ENCODE measurements around the gene TMEM138. TPM values are rescaled to one million over a fixed set of nuclear protein-coding genes. Genes with fewer than 3 reads are reported as not detected.
"Not testable (repeated sequence)": the region's sequence is repeated elsewhere in the genome, so short reads cannot be mapped to it uniquely, and the experiment has no call there.

TMEM138 gene
- total RNA-seq, 1 experiment from 2014 or later: 43.6 TPM

DNA sequence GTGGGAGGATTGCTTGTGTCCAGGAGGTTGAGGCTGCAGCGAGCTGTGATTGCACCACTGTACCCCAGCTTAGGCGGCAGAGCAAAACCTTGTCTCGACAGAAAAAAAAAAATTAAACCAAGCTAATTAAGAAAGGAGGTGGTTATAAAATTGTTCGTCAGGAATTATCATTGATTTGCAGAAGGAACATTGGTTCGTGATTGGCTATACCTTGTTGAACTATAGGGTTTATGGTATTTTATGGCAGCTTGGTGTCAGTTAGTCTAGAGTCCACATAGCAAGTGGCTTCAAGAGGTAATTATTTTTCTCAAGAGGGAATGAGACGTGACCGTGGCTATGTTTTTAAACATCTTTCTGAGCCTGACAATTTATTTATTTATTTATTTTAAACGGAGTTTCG lies 18.7 kb downstream of the TMEM138 start:
- H3K36me3 Mint-ChIP-seq (ENCODE audit: insufficient read depth in 1 of 3, low read depth in 3 of 3): peaks cover 12 to 16% (median 15%) of the 10 kb centered on the region in 3 experiments; a peak in 6 of 7 replicates

GRCh38 chr11:61383859-61384258 lies 21.7 kb downstream of the TMEM138 start:
- not testable (repeated sequence) for H3K27me3 Mint-ChIP-seq (ENCODE audit: low read depth); H2BK120ac ChIP-seq (ENCODE audit: low read depth, low read length, poor library complexity, severe bottlenecking); H2BK20ac ChIP-seq (ENCODE audit: low read depth, low read length, poor library complexity, severe bottlenecking); H3K36me3 Mint-ChIP-seq (ENCODE audit: insufficient read depth in 1 of 3, low read depth in 3 of 3); DNase-seq; H3K4me2 ChIP-seq (ENCODE audit: insufficient read depth, insufficient read length, low read length); H3K79me2 ChIP-seq (ENCODE audit: insufficient read depth, low read length); H2BK15ac ChIP-seq (ENCODE audit: low read depth, low read length); H2BK5ac ChIP-seq (ENCODE audit: insufficient read length, low read length); H3K9ac ChIP-seq (ENCODE audit: extremely low read depth, insufficient read length, low read length); H3K9me3 Mint-ChIP-seq; H3K4me3 Mint-ChIP-seq; H2AFZ ChIP-seq (ENCODE audit: low read length); H4K20me1 ChIP-seq (ENCODE audit: control insufficient read depth, insufficient read depth, insufficient read length); H3K23me2 ChIP-seq (ENCODE audit: insufficient read length, low read depth, low read length, poor library complexity, severe bottlenecking); H3K9me3 ChIP-seq (ENCODE audit: control insufficient read depth, low read depth, low read length); H3K4me1 Mint-ChIP-seq; H4K91ac ChIP-seq (ENCODE audit: insufficient read length, low read depth, low read length); H4K8ac ChIP-seq (replicated peaks; ENCODE audit: insufficient read length, low read depth, low read length); H3K27me3 ChIP-seq (ENCODE audit: insufficient read depth, low read length); H2AK5ac ChIP-seq (ENCODE audit: insufficient read length, low read length); H3K27ac Mint-ChIP-seq; H3K27ac ChIP-seq (ENCODE audit: insufficient read length, low read depth, low read length); H4K5ac ChIP-seq (ENCODE audit: insufficient read length, low read depth, low read length); H3K14ac ChIP-seq (ENCODE audit: insufficient read depth, low read length); H3T11ph ChIP-seq (ENCODE audit: low read length); H2BK12ac ChIP-seq (ENCODE audit: insufficient read length, low read depth, low read length); H3K56ac ChIP-seq (ENCODE audit: insufficient read length, low read depth, low read length); H3K79me1 ChIP-seq (ENCODE audit: insufficient read depth, low read depth, low read length, poor library complexity, severe bottlenecking); H3K18ac ChIP-seq (ENCODE audit: insufficient read length, low read depth, low read length); H3K23ac ChIP-seq (ENCODE audit: insufficient read length, low read depth, low read length); H3K4ac ChIP-seq (ENCODE audit: low read depth, low read length); H3K4me1 ChIP-seq (ENCODE audit: insufficient read depth, low read length)
- no CpG with 5 or more reads among the region's 5 CpGs for WGBS (ENCODE audit: extremely low coverage, insufficient read length, low lambda C conversion rate)

More for the DNA sequence above, 18.7 kb downstream of the TMEM138 start:
- TF ChIP-seq, protein P1, sequence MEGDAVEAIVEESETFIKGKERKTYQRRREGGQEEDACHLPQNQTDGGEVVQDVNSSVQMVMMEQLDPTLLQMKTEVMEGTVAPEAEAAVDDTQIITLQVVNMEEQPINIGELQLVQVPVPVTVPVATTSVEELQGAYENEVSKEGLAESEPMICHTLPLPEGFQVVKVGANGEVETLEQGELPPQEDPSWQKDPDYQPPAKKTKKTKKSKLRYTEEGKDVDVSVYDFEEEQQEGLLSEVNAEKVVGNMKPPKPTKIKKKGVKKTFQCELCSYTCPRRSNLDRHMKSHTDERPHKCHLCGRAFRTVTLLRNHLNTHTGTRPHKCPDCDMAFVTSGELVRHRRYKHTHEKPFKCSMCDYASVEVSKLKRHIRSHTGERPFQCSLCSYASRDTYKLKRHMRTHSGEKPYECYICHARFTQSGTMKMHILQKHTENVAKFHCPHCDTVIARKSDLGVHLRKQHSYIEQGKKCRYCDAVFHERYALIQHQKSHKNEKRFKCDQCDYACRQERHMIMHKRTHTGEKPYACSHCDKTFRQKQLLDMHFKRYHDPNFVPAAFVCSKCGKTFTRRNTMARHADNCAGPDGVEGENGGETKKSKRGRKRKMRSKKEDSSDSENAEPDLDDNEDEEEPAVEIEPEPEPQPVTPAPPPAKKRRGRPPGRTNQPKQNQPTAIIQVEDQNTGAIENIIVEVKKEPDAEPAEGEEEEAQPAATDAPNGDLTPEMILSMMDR (conservative IDR thresholded peaks at IDR 0.05): no peak
- Histone ChIP-seq H3K79me2 (ENCODE audit: insufficient read depth, low read length) (no peaks in the 10 kb centered on the region), H4K5ac (ENCODE audit: insufficient read length, low read depth, low read length) (no peak overlapping the region), H4K91ac (ENCODE audit: insufficient read length, low read depth, low read length) (no peak overlapping the region), H2BK120ac (ENCODE audit: low read depth, low read length, poor library complexity, severe bottlenecking) (no peak overlapping the region), H2AFZ (ENCODE audit: low read length) (no peak overlapping the region), H3K9ac (ENCODE audit: extremely low read depth, insufficient read length, low read length) (no peak overlapping the region), H3K14ac (ENCODE audit: insufficient read depth, low read length) (no peak overlapping the region), H3K79me1 (ENCODE audit: insufficient read depth, low read depth, low read length, poor library complexity, severe bottlenecking) (no peaks in the 10 kb centered on the region), H4K8ac (replicated peaks; ENCODE audit: insufficient read length, low read depth, low read length) (no peak overlapping the region), H2BK5ac (ENCODE audit: insufficient read length, low read length) (no peak overlapping the region), H3K4me1 (ENCODE audit: insufficient read depth, low read length) (no peaks in the 10 kb centered on the region), H4K20me1 (ENCODE audit: control insufficient read depth, insufficient read depth, insufficient read length) (no peaks in the 10 kb centered on the region), H2BK12ac (ENCODE audit: insufficient read length, low read depth, low read length) (no peak overlapping the region), H3K23ac (ENCODE audit: insufficient read length, low read depth, low read length) (no peak overlapping the region), H3K18ac (ENCODE audit: insufficient read length, low read depth, low read length) (no peak overlapping the region), H2AK5ac (ENCODE audit: insufficient read length, low read length) (no peak overlapping the region), H3K4me2 (ENCODE audit: insufficient read depth, insufficient read length, low read length) (no peak overlapping the region), H2BK20ac (ENCODE audit: low read depth, low read length, poor library complexity, severe bottlenecking) (no peak overlapping the region), H3K27ac (ENCODE audit: insufficient read length, low read depth, low read length) (no peak overlapping the region), H2BK15ac (ENCODE audit: low read depth, low read length) (no peak overlapping the region), H3K9me3 (ENCODE audit: control insufficient read depth, low read depth, low read length) (no peaks in the 10 kb centered on the region), H3T11ph (ENCODE audit: low read length) (no peak overlapping the region), H3K56ac (ENCODE audit: insufficient read length, low read depth, low read length) (no peak overlapping the region), H3K4ac (ENCODE audit: low read depth, low read length) (no peak overlapping the region), H3K27me3 (ENCODE audit: insufficient read depth, low read length) (no peaks in the 10 kb centered on the region), H3K23me2 (ENCODE audit: insufficient read length, low read depth, low read length, poor library complexity, severe bottlenecking) (no peaks in the 10 kb centered on the region)
- no peak for DNase-seq
- Mint-ChIP-seq H3K4me1 (peaks cover 7 to 17% of the 10 kb centered on the region in 2 experiments), H3K4me3 (no peak overlapping the region), H3K27me3 (ENCODE audit: low read depth) (no peaks in the 10 kb centered on the region), H3K9me3 (0 out of 5 replicates have a peak, but pooled peaks cover 0 to 3% of the 10 kb centered on the region in 2 experiments), H3K27ac (no peak overlapping the region)
- no CpG with 5 or more reads among the region's 9 CpGs for WGBS (ENCODE audit: extremely low coverage, insufficient read length, low lambda C conversion rate)
